Measurements from ENCODE around the gene CNNM2.

- TF ChIP-seq POLR2A (IDR thresholded peaks at IDR 0.05; ENCODE audit: low read depth, low read length): no peak
- TF ChIP-seq POLR2AphosphoS5 (IDR thresholded peaks at IDR 0.05; ENCODE audit: low read depth, low read length): no peak
Observed at GRCh38 chr10:102872163-102872562, 45.9 kb upstream of the CNNM2 start.
